ENCODE results near the gene CDH12.
A peak's percentile ranks its signal among the peaks of the same experiment; 100 is the strongest.
"Not testable (repeated sequence)": the region's sequence is repeated elsewhere in the genome, so short reads cannot be mapped to it uniquely, and the experiment has no call there.

Gene CDH12

GRCh38 chr5:22837803-22838202 lies 15.3 kb downstream of the CDH12 start:
- FAIRE-seq (no peak), DNase-seq (ENCODE audit: insufficient read length, low spot score) (no peak)
- no peak for TF ChIP-seq POLR2A (IDR thresholded peaks at IDR 0.05; ENCODE audit: low read depth, low read length)

GRCh38 chr5:22835686-22836085 lies 17.5 kb downstream of the CDH12 start:
- no peak for TF ChIP-seq POLR2A (IDR thresholded peaks at IDR 0.05; ENCODE audit: low read depth, low read length)
- FAIRE-seq (no peak), DNase-seq (ENCODE audit: insufficient read length, low spot score) (no peak)

GRCh38 chr5:22793463-22793862 lies 59.7 kb downstream of the CDH12 start:
- TF ChIP-seq POLR2A (IDR thresholded peaks at IDR 0.05; ENCODE audit: low read depth, low read length) = no peak
- no peak for DNase-seq (ENCODE audit: insufficient read length, low spot score)
- no peak for FAIRE-seq

- no peak for TF ChIP-seq POLR2A (IDR thresholded peaks at IDR 0.05; ENCODE audit: low read depth, low read length)
- no peak for DNase-seq (ENCODE audit: insufficient read length, low spot score)
- no peak for FAIRE-seq
Observed at GRCh38 chr5:22787807-22788206, 65.3 kb downstream of the CDH12 start.

GRCh38 chr5:22787398-22787797 lies 65.7 kb downstream of the CDH12 start:
- FAIRE-seq (no peak), DNase-seq (ENCODE audit: insufficient read length, low spot score) (no peak)
- TF ChIP-seq POLR2A (IDR thresholded peaks at IDR 0.05; ENCODE audit: low read depth, low read length) = no peak

GRCh38 chr5:22780756-22781155 lies 72.4 kb downstream of the CDH12 start:
- TF ChIP-seq POLR2A (IDR thresholded peaks at IDR 0.05; ENCODE audit: low read depth, low read length) = no peak
- FAIRE-seq (no peak), DNase-seq (ENCODE audit: insufficient read length, low spot score) (no peak)

- DNase-seq (ENCODE audit: insufficient read length, low spot score) (no peak), FAIRE-seq (no peak)
- TF ChIP-seq POLR2A (IDR thresholded peaks at IDR 0.05; ENCODE audit: low read depth, low read length) = no peak
Observed at GRCh38 chr5:22779499-22779898, 73.6 kb downstream of the CDH12 start.

GRCh38 chr5:22776285-22776684 lies 76.9 kb downstream of the CDH12 start:
- DNase-seq (ENCODE audit: insufficient read length, low spot score) (no peak), FAIRE-seq (no peak)
- TF ChIP-seq POLR2A (IDR thresholded peaks at IDR 0.05; ENCODE audit: low read depth, low read length) = no peak

- not testable (repeated sequence) for FAIRE-seq; DNase-seq (ENCODE audit: insufficient read length, low spot score)
Observed at GRCh38 chr5:22774214-22774613, 78.9 kb downstream of the CDH12 start.

- TF ChIP-seq POLR2A (IDR thresholded peaks at IDR 0.05; ENCODE audit: low read depth, low read length) = no peak
- FAIRE-seq (no peak), DNase-seq (ENCODE audit: insufficient read length, low spot score) (no peak)
Observed at GRCh38 chr5:22764736-22765135, 88.4 kb downstream of the CDH12 start.

GRCh38 chr5:22757776-22758175 lies 95.4 kb downstream of the CDH12 start:
- DNase-seq (ENCODE audit: insufficient read length, low spot score) = no peak
- no peak for FAIRE-seq

GRCh38 chr5:22754155-22754554 lies 99.0 kb downstream of the CDH12 start:
- FAIRE-seq (no peak), DNase-seq (ENCODE audit: insufficient read length, low spot score) (no peak)

More at GRCh38 chr5:22757776-22758175, 95.4 kb downstream of the CDH12 start:
- TF ChIP-seq POLR2A (IDR thresholded peaks at IDR 0.05; ENCODE audit: low read depth, low read length) = no peak

GRCh38 chr5:22751536-22751935 lies 101.6 kb downstream of the CDH12 start:
- no peak for FAIRE-seq
- no peak for DNase-seq (ENCODE audit: insufficient read length, low spot score)
- TF ChIP-seq POLR2A (IDR thresholded peaks at IDR 0.05; ENCODE audit: low read depth, low read length) = no peak

More at GRCh38 chr5:22754155-22754554, 99.0 kb downstream of the CDH12 start:
- TF ChIP-seq POLR2A (IDR thresholded peaks at IDR 0.05; ENCODE audit: low read depth, low read length) = no peak

GRCh38 chr5:22736443-22737003 lies 116.6 kb downstream of the CDH12 start:
- DNase-seq (ENCODE audit: insufficient read length, low spot score) = no peak
- FAIRE-seq = peak; percentile 6
- no peak for TF ChIP-seq POLR2A (IDR thresholded peaks at IDR 0.05; ENCODE audit: low read depth, low read length)

GRCh38 chr5:22734907-22735306 lies 118.2 kb downstream of the CDH12 start:
- TF ChIP-seq POLR2A (IDR thresholded peaks at IDR 0.05; ENCODE audit: low read depth, low read length) = no peak
- no peak for FAIRE-seq
- no peak for DNase-seq (ENCODE audit: insufficient read length, low spot score)

- FAIRE-seq (no peak), DNase-seq (ENCODE audit: insufficient read length, low spot score) (no peak)
- TF ChIP-seq POLR2A (IDR thresholded peaks at IDR 0.05; ENCODE audit: low read depth, low read length) = no peak
Observed at GRCh38 chr5:22728610-22729009, 124.5 kb downstream of the CDH12 start.

All from H54 (cell line).